Cardiac muscle cell (in vitro differentiated cells and primary cell): ENCODE results near the gene SLC9A7. TPM values are rescaled to one million over a fixed set of nuclear protein-coding genes. Genes with fewer than 3 reads are reported as not detected.
"Not testable (repeated sequence)": the region's sequence is repeated elsewhere in the genome, so short reads cannot be mapped to it uniquely, and the experiment has no call there.

ENCODE experiments used
- DNase-seq, 2 donors: peaks; one replicate each; pipeline versions ENCODE4 v3.0.0 to v3.0.0-alpha.2; 2010 to 2017; ENCODE audit warnings: low read depth in 1 of 2, low spot score in 1 of 2
- H3K27ac ChIP-seq: fragments of 200-600 bp; sonication (generic); 2 replicates; pipeline ENCODE4 v1.5.1; 2016
- H3K27me3 ChIP-seq: fragments of 200-600 bp; sonication (generic); 2 replicates; pipeline ENCODE4 v1.6.0; 2016; ENCODE audit warnings: control low read depth
- H3K36me3 ChIP-seq: fragments of 200-600 bp; sonication (generic); 2 replicates; pipeline ENCODE4 v1.5.1; 2016; ENCODE audit warnings: control low read depth
- H3K4me1 ChIP-seq: fragments of 200-600 bp; sonication (generic); 2 replicates; pipeline ENCODE4 v1.8.1; 2017; ENCODE audit warnings: low read depth, mild to moderate bottlenecking, mixed run types
- H3K4me3 ChIP-seq: fragments of 200-600 bp; sonication (generic); 2 replicates; pipeline ENCODE4 v1.5.1; 2016; ENCODE audit warnings: mild to moderate bottlenecking
- H3K9me3 ChIP-seq: fragments of 200-600 bp; sonication (generic); 2 replicates; pipeline ENCODE4 v1.5.1; 2017; ENCODE audit warnings: low read depth, mild to moderate bottlenecking, control low read depth
- polyA plus RNA-seq: library from polyadenylated mRNA; unstranded; fragments of >200 nt; fragmentation: Nextera tagmentation; extraction: Ambion mirVana; gene quantifications from 2 replicates; pipeline ENCODE4 v1.2.1, GENCODE V29; 2016
- total RNA-seq: library from RNA; depleted of rRNA; stranded (reverse); fragments of >200 nt; gene quantifications from 2 replicates; pipeline ENCODE4 v1.2.3, GENCODE V29; 2016
- TF ChIP-seq, protein P1 (sequence below): IDR thresholded peaks from 2 replicates; pipeline ENCODE4 v1.5.1; 2012; ENCODE audit warnings: low read depth, mild to moderate bottlenecking, low read length

The SLC9A7 gene
- total and polyA plus RNA-seq, 2 experiments from 2014 or later: 2.2 to 19.6 TPM

DNA sequence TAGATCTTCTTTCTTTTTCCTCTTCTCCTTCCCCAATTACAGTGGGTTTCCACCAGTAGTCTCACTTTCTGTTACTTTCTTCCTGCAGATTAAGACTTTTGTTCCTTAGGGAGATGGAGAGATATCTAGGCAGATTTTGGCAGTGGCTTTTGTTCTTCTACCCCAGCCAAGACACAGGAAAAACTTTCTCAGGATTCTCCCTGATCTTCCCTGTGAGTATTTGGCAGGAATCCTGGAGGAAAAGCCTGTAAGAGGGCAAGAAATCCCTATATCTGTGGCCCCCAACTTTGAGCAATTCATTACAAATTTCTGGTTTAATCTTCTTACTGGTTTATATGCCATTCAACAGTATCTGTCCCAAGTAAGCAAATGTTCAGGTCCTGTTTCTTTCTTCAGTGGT lies 21.9 kb downstream of the SLC9A7 start:
- H3K27ac ChIP-seq: no peak overlapping the region
- no peaks in the 10 kb centered on the region for H3K27me3 ChIP-seq
- TF ChIP-seq, protein P1, sequence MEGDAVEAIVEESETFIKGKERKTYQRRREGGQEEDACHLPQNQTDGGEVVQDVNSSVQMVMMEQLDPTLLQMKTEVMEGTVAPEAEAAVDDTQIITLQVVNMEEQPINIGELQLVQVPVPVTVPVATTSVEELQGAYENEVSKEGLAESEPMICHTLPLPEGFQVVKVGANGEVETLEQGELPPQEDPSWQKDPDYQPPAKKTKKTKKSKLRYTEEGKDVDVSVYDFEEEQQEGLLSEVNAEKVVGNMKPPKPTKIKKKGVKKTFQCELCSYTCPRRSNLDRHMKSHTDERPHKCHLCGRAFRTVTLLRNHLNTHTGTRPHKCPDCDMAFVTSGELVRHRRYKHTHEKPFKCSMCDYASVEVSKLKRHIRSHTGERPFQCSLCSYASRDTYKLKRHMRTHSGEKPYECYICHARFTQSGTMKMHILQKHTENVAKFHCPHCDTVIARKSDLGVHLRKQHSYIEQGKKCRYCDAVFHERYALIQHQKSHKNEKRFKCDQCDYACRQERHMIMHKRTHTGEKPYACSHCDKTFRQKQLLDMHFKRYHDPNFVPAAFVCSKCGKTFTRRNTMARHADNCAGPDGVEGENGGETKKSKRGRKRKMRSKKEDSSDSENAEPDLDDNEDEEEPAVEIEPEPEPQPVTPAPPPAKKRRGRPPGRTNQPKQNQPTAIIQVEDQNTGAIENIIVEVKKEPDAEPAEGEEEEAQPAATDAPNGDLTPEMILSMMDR: no peak
- H3K4me1 ChIP-seq: no peaks in the 10 kb centered on the region
- peak in 1 of 2 donors; percentile 48 for DNase-seq
- H3K4me3 ChIP-seq: no peak overlapping the region
- H3K9me3 ChIP-seq: no peaks in the 10 kb centered on the region
- H3K36me3 ChIP-seq: no peaks in the 10 kb centered on the region

- TF ChIP-seq, protein P1: no peak
- Histone ChIP-seq H3K36me3 (no peaks in the 10 kb centered on the region), H3K9me3 (no peaks in the 10 kb centered on the region), H3K4me3 (no peak overlapping the region), H3K27me3 (no peaks in the 10 kb centered on the region), H3K4me1 (no peaks in the 10 kb centered on the region), H3K27ac (no peak overlapping the region)
- no peak for DNase-seq
Observed at GRCh38 chrX:46735622-46736021, 23.3 kb downstream of the SLC9A7 start.

GRCh38 chrX:46733226-46733625 lies 25.7 kb downstream of the SLC9A7 start:
- no peaks in the 10 kb centered on the region for H3K4me1 ChIP-seq
- TF ChIP-seq, protein P1: no peak

GRCh38 chrX:46730765-46731164 lies 28.2 kb downstream of the SLC9A7 start:
- Histone ChIP-seq H3K4me1 (no peaks in the 10 kb centered on the region), H3K9me3 (no peaks in the 10 kb centered on the region), H3K27ac (no peak overlapping the region), H3K4me3 (no peak overlapping the region), H3K27me3 (no peaks in the 10 kb centered on the region), H3K36me3 (no peaks in the 10 kb centered on the region)
- DNase-seq: no peak
- TF ChIP-seq, protein P1: no peak

More at GRCh38 chrX:46733226-46733625, 25.7 kb downstream of the SLC9A7 start:
- Histone ChIP-seq H3K4me3 (no peak overlapping the region), H3K27me3 (no peaks in the 10 kb centered on the region), H3K9me3 (no peaks in the 10 kb centered on the region), H3K27ac (no peak overlapping the region), H3K36me3 (no peaks in the 10 kb centered on the region)
- no peak for DNase-seq

- H3K4me1 ChIP-seq: no peaks in the 10 kb centered on the region
- H3K4me3 ChIP-seq: no peak overlapping the region
- no peaks in the 10 kb centered on the region for H3K27me3 ChIP-seq
- no peaks in the 10 kb centered on the region for H3K9me3 ChIP-seq
- TF ChIP-seq, protein P1: no peak
- H3K27ac ChIP-seq: no peak overlapping the region
- H3K36me3 ChIP-seq: no peaks in the 10 kb centered on the region
- peak in 1 of 2 donors; percentile 36 for DNase-seq
Observed at GRCh38 chrX:46727441-46727840, 31.5 kb downstream of the SLC9A7 start.

- not testable (repeated sequence) for H3K4me1 ChIP-seq, H3K4me3 ChIP-seq, H3K27me3 ChIP-seq, H3K36me3 ChIP-seq, H3K27ac ChIP-seq, DNase-seq, H3K9me3 ChIP-seq
Observed at GRCh38 chrX:46723569-46723927, 35.4 kb downstream of the SLC9A7 start.
